Fibroblast of skin of left quadriceps (primary cell): ENCODE results near the gene MCF2L.
"Not testable (repeated sequence)": the region's sequence is repeated elsewhere in the genome, so short reads cannot be mapped to it uniquely, and the experiment has no call there.

Source experiments
- DNase-seq, 2 experiments: peaks; one replicate each; pipeline ENCODE4 v3.0.0-alpha.2; 2013; ENCODE audit warnings: low read depth in 2 of 2

The MCF2L gene

GRCh38 chr13:113015826-113016525 lies 47.0 kb downstream of the MCF2L start:
- no peak for DNase-seq

GRCh38 chr13:113016526-113017295 lies 47.7 kb downstream of the MCF2L start:
- no peak for DNase-seq

GRCh38 chr13:113017506-113018215 lies 48.6 kb downstream of the MCF2L start:
- no peak for DNase-seq

- DNase-seq: no peak
Observed at GRCh38 chr13:113018676-113019465, 49.9 kb downstream of the MCF2L start.

- no peak for DNase-seq
Observed at GRCh38 chr13:113020323-113021080, 51.5 kb downstream of the MCF2L start.

- DNase-seq: no peak
Observed at GRCh38 chr13:113021391-113021790, 52.4 kb downstream of the MCF2L start.

- DNase-seq: no peak
Observed at GRCh38 chr13:113021811-113022210, 52.8 kb downstream of the MCF2L start.

GRCh38 chr13:113022391-113022744 lies 53.4 kb downstream of the MCF2L start:
- no peak for DNase-seq

- no peak for DNase-seq
Observed at GRCh38 chr13:113022745-113023574, 53.9 kb downstream of the MCF2L start.

- DNase-seq: no peak
Observed at GRCh38 chr13:113023694-113024430, 54.8 kb downstream of the MCF2L start.

- no peak for DNase-seq
Observed at GRCh38 chr13:113024466-113024865, 55.5 kb downstream of the MCF2L start.

- DNase-seq: no peak
Observed at GRCh38 chr13:113026391-113026910, 57.4 kb downstream of the MCF2L start.

GRCh38 chr13:113027095-113027494 lies 58.1 kb downstream of the MCF2L start:
- no peak for DNase-seq

- no peak for DNase-seq
Observed at GRCh38 chr13:113027566-113027965, 58.6 kb downstream of the MCF2L start.

- no peak for DNase-seq
Observed at GRCh38 chr13:113028336-113029060, 59.5 kb downstream of the MCF2L start.

GRCh38 chr13:113029061-113029445 lies 60.0 kb downstream of the MCF2L start:
- no peak for DNase-seq

- DNase-seq: no peak
Observed at GRCh38 chr13:113029487-113030258, 60.7 kb downstream of the MCF2L start.

GRCh38 chr13:113030259-113030640 lies 61.2 kb downstream of the MCF2L start:
- DNase-seq: not testable (repeated sequence)
